H1 (cell line): ENCODE measurements around the gene ZNF804B. TPM values are rescaled to one million over a fixed set of nuclear protein-coding genes. Genes with fewer than 3 reads are reported as not detected.

ENCODE experiments used
- CTCF ChIA-PET: fragments of 300-600 bp; sonication (Branson Sonifier 250); formaldehyde crosslinking; loops from one replicate; lab custom pipeline; 2021; ENCODE audit not compliant: partially characterized antibody; lab: Charles Lee
- POLR2A ChIA-PET: fragments of 300-600 bp; sonication (Branson Sonifier 250); formaldehyde crosslinking; loops from one replicate; lab custom pipeline; 2021; ENCODE audit warnings: inconsistent platforms; ENCODE audit not compliant: partially characterized antibody; lab: Charles Lee
- DNase-seq, 2 experiments: peaks; one replicate each; pipeline versions ENCODE4 v3.0.0 to v3.0.0-alpha.2; 2010 to 2022; ENCODE audit warnings: low spot score in 2 of 2, low read depth in 1 of 2, mixed read lengths in 1 of 2
- FAIRE-seq: peaks from 2 replicates; lab custom pipeline; 2011; peaks lifted over from hg19 to GRCh38; lab: Jason Lieb, UNC
- H2AFZ ChIP-seq: 2 replicates; pipeline ENCODE4 v1.8.1; 2012; ENCODE audit warnings: low read length, inconsistent platforms
- H2AK5ac ChIP-seq: 2 replicates; pipeline ENCODE4 v1.6.1; 2013; ENCODE audit warnings: low read depth, low read length
- H2BK120ac ChIP-seq: replicated peaks from 2 replicates; pipeline ENCODE3; 2013; ENCODE audit warnings: low read depth, low read length, inconsistent platforms
- H2BK12ac ChIP-seq: 2 replicates; pipeline ENCODE4 v1.6.1; 2013; ENCODE audit warnings: low read depth, low read length
- H2BK15ac ChIP-seq: 2 replicates; pipeline ENCODE4 v1.6.1; 2013; ENCODE audit warnings: low read length
- H2BK20ac ChIP-seq: 2 replicates; pipeline ENCODE4 v1.6.1; 2013; ENCODE audit warnings: low read length
- H2BK5ac ChIP-seq: 2 replicates; pipeline ENCODE4 v1.6.1; 2013; ENCODE audit warnings: low read depth, low read length
- H3K14ac ChIP-seq: 2 replicates; pipeline ENCODE4 v1.6.1; 2013; ENCODE audit warnings: inconsistent platforms; ENCODE audit not compliant: insufficient read length
- H3K18ac ChIP-seq: 2 replicates; pipeline ENCODE4 v1.6.1; 2013; ENCODE audit warnings: low read length; ENCODE audit errors: extremely low read depth
- H3K23ac ChIP-seq: 2 replicates; pipeline ENCODE4 v1.6.1; 2013; ENCODE audit warnings: inconsistent platforms; ENCODE audit not compliant: insufficient read length
- H3K23me2 ChIP-seq: 2 replicates; pipeline ENCODE4 v1.6.1; 2013; ENCODE audit warnings: low read depth, low read length
- H3K27ac ChIP-seq: 2 replicates; pipeline ENCODE4 v1.6.1; 2011; ENCODE audit warnings: low read depth, low read length, inconsistent platforms
- H3K27me3 ChIP-seq, 4 experiments: replicated peaks in 1 of 4; 1 replicate in 1 of 4; 2 replicates in 3 of 4; pipeline versions ENCODE4 v1.6.1 to v1.8.1; 2011 to 2013; ENCODE audit warnings: low read length in 3 of 4, mild to moderate bottlenecking in 3 of 4, inconsistent platforms in 2 of 4, mixed read lengths in 2 of 4, moderate library complexity in 1 of 4; ENCODE audit not compliant: control insufficient read depth in 3 of 4, insufficient read depth in 3 of 4; ENCODE audit errors: extremely low read depth in 1 of 4
- H3K36me3 ChIP-seq, 4 experiments: 2 replicates each; pipeline versions ENCODE4 v1.6.1 to v1.8.1; 2011 to 2013; ENCODE audit warnings: mild to moderate bottlenecking in 4 of 4, low read length in 3 of 4, moderate library complexity in 2 of 4, control low read depth in 1 of 4, inconsistent platforms in 1 of 4; ENCODE audit not compliant: insufficient read depth in 4 of 4, control insufficient read depth in 2 of 4
- H3K4ac ChIP-seq: replicated peaks from 2 replicates; pipeline ENCODE3; 2013; ENCODE audit warnings: low read length, low read depth, mixed read lengths, inconsistent platforms; ENCODE audit not compliant: insufficient read length
- H3K4me1 ChIP-seq, 4 experiments: replicated peaks in 1 of 4; 1 replicate in 1 of 4; 2 replicates in 3 of 4; pipeline versions ENCODE4 v1.6.1 to v1.8.1; 2011 to 2013; ENCODE audit warnings: low read length in 3 of 4, inconsistent platforms in 2 of 4, mixed read lengths in 1 of 4; ENCODE audit not compliant: insufficient read depth in 4 of 4, control insufficient read depth in 3 of 4
- H3K4me2 ChIP-seq, 2 experiments: 2 replicates each; pipeline versions ENCODE4 v1.6.1 to v1.8.1; 2011 to 2013; ENCODE audit warnings: low read depth in 2 of 2, low read length in 2 of 2, control low read depth in 1 of 2, inconsistent platforms in 1 of 2, mild to moderate bottlenecking in 1 of 2; ENCODE audit not compliant: insufficient read depth in 1 of 2
- H3K4me3 ChIP-seq, 4 experiments: fragments of 200-600, 300-600 bp in 1 of 4; sonication (generic), shearing (Covaris generic), sonication (Bioruptor Twin) in 1 of 4; 2 replicates each; pipeline versions ENCODE4 v1.5.1 to v1.8.1; 2011 to 2016; ENCODE audit warnings: low read length in 4 of 4, low read depth in 3 of 4, control low read depth in 2 of 4, inconsistent platforms in 2 of 4, mild to moderate bottlenecking in 2 of 4, mixed read lengths in 1 of 4, moderate library complexity in 1 of 4; ENCODE audit not compliant: insufficient read depth in 2 of 4; ENCODE audit errors: extremely low read depth in 1 of 4
- H3K56ac ChIP-seq: replicated peaks from 2 replicates; pipeline ENCODE3; 2013; ENCODE audit warnings: low read depth, mild to moderate bottlenecking, mixed read lengths, low read length, inconsistent platforms; ENCODE audit not compliant: insufficient read length
- H3K79me1 ChIP-seq: 2 replicates; pipeline ENCODE4 v1.6.1; 2013; ENCODE audit warnings: low read depth, low read length, control low read depth
- H3K79me2 ChIP-seq, 2 experiments: 2 replicates each; pipeline versions ENCODE4 v1.6.1 to v1.8.1; 2012 to 2013; ENCODE audit warnings: low read length in 2 of 2, mild to moderate bottlenecking in 2 of 2, inconsistent platforms in 1 of 2; ENCODE audit not compliant: insufficient read depth in 2 of 2, control insufficient read depth in 1 of 2
- H3K9ac ChIP-seq, 4 experiments: replicated peaks in 1 of 4; 1 replicate in 1 of 4; 2 replicates in 3 of 4; pipeline versions ENCODE4 v1.6.1 to v1.8.1; 2011 to 2013; ENCODE audit warnings: low read depth in 3 of 4, low read length in 3 of 4, control low read depth in 2 of 4, mild to moderate bottlenecking in 2 of 4, moderate library complexity in 2 of 4, inconsistent platforms in 1 of 4; ENCODE audit errors: extremely low read depth in 1 of 4
- H3K9me3 ChIP-seq, 2 experiments: 2 replicates each; pipeline versions ENCODE4 v1.6.1 to v1.8.1; 2012 to 2013; ENCODE audit warnings: mild to moderate bottlenecking in 2 of 2, moderate library complexity in 2 of 2, control low read depth in 1 of 2, inconsistent platforms in 1 of 2, low read depth in 1 of 2, low read length in 1 of 2, mixed read lengths in 1 of 2; ENCODE audit not compliant: insufficient read depth in 2 of 2
- H4K20me1 ChIP-seq, 2 experiments: replicated peaks in 1 of 2; 2 replicates each; pipeline versions ENCODE3 to v1.8.1; 2011 to 2013; ENCODE audit warnings: inconsistent platforms in 2 of 2, low read length in 2 of 2, mild to moderate bottlenecking in 1 of 2; ENCODE audit not compliant: insufficient read depth in 2 of 2, control insufficient read depth in 1 of 2
- H4K5ac ChIP-seq: 2 replicates; pipeline ENCODE4 v1.6.1; 2013; ENCODE audit warnings: low read length, low read depth, mixed read lengths, inconsistent platforms; ENCODE audit not compliant: insufficient read length
- H4K8ac ChIP-seq: 2 replicates; pipeline ENCODE4 v1.8.0; 2013; ENCODE audit warnings: mild to moderate bottlenecking, moderate library complexity, low read length, inconsistent platforms; ENCODE audit not compliant: insufficient read depth; ENCODE audit errors: extremely low read depth
- H4K91ac ChIP-seq: replicated peaks from 2 replicates; pipeline ENCODE3; 2013; ENCODE audit warnings: low read length, mixed read lengths, inconsistent platforms; ENCODE audit not compliant: insufficient read length
- ATF3 ChIP-seq: IDR thresholded peaks from 2 replicates; pipeline ENCODE4 v1.6.1; 2011; ENCODE audit warnings: low read depth, mild to moderate bottlenecking, low read length; ENCODE audit not compliant: insufficient read depth
- BCL11A ChIP-seq, 2 experiments: IDR thresholded peaks; one replicate each; pipeline ENCODE4 v1.6.1; 2011; ENCODE audit warnings: low read depth in 2 of 2, low read length in 2 of 2, mild to moderate bottlenecking in 2 of 2
- BRCA1 ChIP-seq: IDR thresholded peaks from 2 replicates; pipeline ENCODE4 v1.6.1; 2012; ENCODE audit warnings: low read depth, low read length, improper control_type of control experiment
- GABPA ChIP-seq: IDR thresholded peaks from 2 replicates; pipeline ENCODE4 v1.6.1; 2011; ENCODE audit warnings: mild to moderate bottlenecking, low read length, moderate library complexity, borderline replicate concordance; ENCODE audit not compliant: insufficient read depth
- KDM4A ChIP-seq: IDR thresholded peaks from one replicate; pipeline ENCODE4 v1.7.1; 2012; ENCODE audit warnings: low read depth, mild to moderate bottlenecking, moderate library complexity, low read length, inconsistent platforms; ENCODE audit not compliant: severe bottlenecking
- MAFK ChIP-seq: IDR thresholded peaks from 2 replicates; pipeline ENCODE4 v1.6.1; 2012; ENCODE audit warnings: low read depth, mild to moderate bottlenecking, improper control_type of control experiment, low read length
- WGBS, 2 experiments: shearing (Covaris generic) in 1 of 2; methylation state at CpG; one replicate each; pipeline versions ENCODE4 v1.1.6 to v1.1.7; 2013 to 2015; ENCODE audit warnings: low lambda C conversion rate in 2 of 2, mixed read lengths in 2 of 2, inconsistent platforms in 1 of 2, low coverage in 1 of 2, missing lambda C conversion rate in 1 of 2; ENCODE audit not compliant: insufficient replicate concordance in 2 of 2, insufficient coverage in 1 of 2, insufficient read length in 1 of 2; ENCODE audit errors: extremely low coverage in 1 of 2, missing lambda C conversion rate in 1 of 2; 5-methylcytosine and 5-hydroxymethylcytosine counted together
- polyA plus RNA-seq, 7 experiments: library from polyadenylated mRNA; depleted of rRNA in 3 of 7; stranded (reverse) in 5 of 7; unstranded in 2 of 7; fragments of >200 nt in 5 of 7; fragments of 200-250 nt in 2 of 7; gene quantifications; 1 replicate in 5 of 7; 2 replicates in 1 of 7; 4 replicates in 1 of 7; pipeline versions ENCODE4 v1.2.1 to v1.2.3, GENCODE V29; 2011 to 2013; ENCODE audit warnings: missing spikeins in 2 of 7, mixed read lengths in 2 of 7
- total RNA-seq: library from RNA; stranded (reverse); fragmentation: NEBNext Ultra II Directional; extraction: Animal tissue kit (Norgen Biotek cat#: 25700); gene quantifications from 2 replicates; pipeline ENCODE4 v1.2.1, GENCODE V29; 2021
- TF ChIP-seq, protein P1 (sequence below): IDR thresholded peaks from 2 replicates; pipeline ENCODE4 v1.6.1; 2011; ENCODE audit warnings: low read length, improper control_type of control experiment

The ZNF804B gene
- total and polyA plus RNA-seq, 2 of the 8 experiments (the other 6 are each of a cell fraction or from before 2014, with no cell fraction given), result not detected

DNA sequence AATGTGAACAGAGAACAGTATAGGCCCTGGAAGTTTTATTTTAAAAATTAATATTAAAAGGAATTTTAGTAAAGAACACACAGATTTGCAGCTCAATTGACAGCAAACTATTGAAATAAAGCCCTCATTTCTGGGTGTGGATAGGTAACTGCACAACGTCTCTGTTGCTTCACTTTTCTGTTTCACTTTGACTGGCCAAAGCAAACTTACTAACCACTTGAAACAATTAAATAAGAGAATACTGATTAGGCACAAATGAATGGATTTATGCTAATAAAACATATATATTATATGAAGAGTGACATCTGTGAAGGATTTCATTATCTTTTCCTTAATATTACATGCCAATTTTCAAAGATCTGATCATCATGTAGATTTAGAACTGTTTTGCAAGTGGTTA lies 11.9 kb downstream of the ZNF804B start:
- Histone ChIP-seq H3K4me2 (no peak overlapping the region), H3K9me3 (no peaks in the 10 kb centered on the region), H2BK12ac (no peak overlapping the region), H2AK5ac (no peak overlapping the region), H3K4me3 (no peak overlapping the region), H3K4me1 (no peaks in the 10 kb centered on the region), H3K79me1 (no peaks in the 10 kb centered on the region), H2BK15ac (no peak overlapping the region), H4K5ac (no peak overlapping the region), H3K23ac (no peak overlapping the region), H2BK5ac (no peak overlapping the region), H3K14ac (no peak overlapping the region), H3K27me3 (no peaks in the 10 kb centered on the region), H3K9ac (no peak overlapping the region), H3K79me2 (no peaks in the 10 kb centered on the region)
- 83% methylated on average over 1 of the region's 1 CpG; no CpG with 5 or more reads in 1 of the 2 experiments for WGBS, 2 experiments
- TF ChIP-seq BRCA1, result no peak
- TF ChIP-seq KDM4A, result no peak
- no peak for TF ChIP-seq GABPA
- TF ChIP-seq ATF3, result no peak
- TF ChIP-seq, protein P1, sequence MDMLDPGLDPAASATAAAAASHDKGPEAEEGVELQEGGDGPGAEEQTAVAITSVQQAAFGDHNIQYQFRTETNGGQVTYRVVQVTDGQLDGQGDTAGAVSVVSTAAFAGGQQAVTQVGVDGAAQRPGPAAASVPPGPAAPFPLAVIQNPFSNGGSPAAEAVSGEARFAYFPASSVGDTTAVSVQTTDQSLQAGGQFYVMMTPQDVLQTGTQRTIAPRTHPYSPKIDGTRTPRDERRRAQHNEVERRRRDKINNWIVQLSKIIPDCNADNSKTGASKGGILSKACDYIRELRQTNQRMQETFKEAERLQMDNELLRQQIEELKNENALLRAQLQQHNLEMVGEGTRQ, result no peak
- no peak for TF ChIP-seq MAFK
- no peak for TF ChIP-seq BCL11A (IDR thresholded peaks at IDR 0.05; ENCODE audit: low read depth in 2 of 2, low read length in 2 of 2)
- TF ChIP-seq, all 59 proteins: peak for 0
- DNase-seq (no peak), FAIRE-seq (no peak)
- no peaks in the 10 kb centered on the region for H3K36me3 ChIP-seq
- no peak overlapping the region for H3K27ac ChIP-seq
- no peak overlapping the region for H2BK20ac ChIP-seq
- ChIA-PET CTCF (no interaction called here), POLR2A (no interaction called here)
- no peak overlapping the region for H2BK120ac ChIP-seq
- no peaks in the 10 kb centered on the region for H4K20me1 ChIP-seq
- H3K23me2 ChIP-seq, result no peaks in the 10 kb centered on the region
- H3K18ac ChIP-seq, result no peak overlapping the region
- no peak overlapping the region for H4K91ac ChIP-seq
- no peak overlapping the region for H4K8ac ChIP-seq
- no peak overlapping the region for H3K56ac ChIP-seq
- H2AFZ ChIP-seq, result no peak overlapping the region
- H3K4ac ChIP-seq, result no peak overlapping the region
